IMR-90 (cell line): ENCODE data around the gene KLK12. TPM values are rescaled to one million over a fixed set of nuclear protein-coding genes. Genes with fewer than 3 reads are reported as not detected.
A peak's percentile ranks its signal among the peaks of the same experiment; 100 is the strongest.

ENCODE experiments used
- ATAC-seq: fragments of 200-7000 bp; cut with Tn5 transposase; 2 replicates; pipeline ENCODE4 v1.9.1; 2020; ENCODE audit warnings: low read depth, mild to moderate bottlenecking, moderate library complexity
- BruUV-seq: library from RNA; stranded (reverse); fragments of 400-500 nt; replicated peaks from 2 replicates; lab custom pipeline; 2021; lab: Mats Ljungman, UMichigan
- CTCF ChIA-PET: fragments of 300-600 bp; formaldehyde crosslinking; extraction: SDS; loops from one replicate; lab custom pipeline; 2021; ENCODE audit warnings: antibody characterized with exemption; lab: Yijun Ruan, JAX
- POLR2A ChIA-PET: fragments of 300-600 bp; sonication (Branson Sonifier 250); formaldehyde crosslinking; loops from one replicate; lab custom pipeline; 2022; ENCODE audit warnings: antibody characterized with exemption; ENCODE audit not compliant: unreplicated experiment; lab: Charles Lee
- DNase-seq: peaks from one replicate; pipeline ENCODE4 v3.0.0; 2013
- H2AFZ ChIP-seq: replicated peaks from 2 replicates; pipeline ENCODE3; 2013; ENCODE audit warnings: low read length, mild to moderate bottlenecking; ENCODE audit not compliant: poor library complexity
- H2AK5ac ChIP-seq: 2 replicates; pipeline ENCODE4 v1.6.1; 2013; ENCODE audit warnings: low read depth, low read length, inconsistent platforms
- H2AK9ac ChIP-seq: replicated peaks from 2 replicates; pipeline ENCODE3; 2013; ENCODE audit warnings: mild to moderate bottlenecking, low read depth, low read length, moderate library complexity; ENCODE audit not compliant: poor library complexity
- H2BK120ac ChIP-seq: 2 replicates; pipeline ENCODE4 v1.6.1; 2013; ENCODE audit warnings: low read depth, low read length, inconsistent platforms
- H2BK15ac ChIP-seq: 3 replicates; pipeline ENCODE4 v1.6.1; 2013; ENCODE audit warnings: low read depth, low read length, inconsistent platforms
- H2BK20ac ChIP-seq: 2 replicates; pipeline ENCODE4 v1.6.1; 2013; ENCODE audit warnings: low read depth, mild to moderate bottlenecking, inconsistent platforms, low read length, moderate library complexity
- H2BK5ac ChIP-seq: 2 replicates; pipeline ENCODE4 v1.6.1; 2013; ENCODE audit warnings: mild to moderate bottlenecking, low read depth, low read length, inconsistent platforms; ENCODE audit not compliant: poor library complexity, severe bottlenecking
- H3K14ac ChIP-seq: replicated peaks from 2 replicates; pipeline ENCODE4 v1.6.1; 2013; ENCODE audit warnings: low read depth, low read length, inconsistent platforms
- H3K18ac ChIP-seq: 2 replicates; pipeline ENCODE4 v1.6.1; 2013; ENCODE audit warnings: low read depth, low read length, control low read depth
- H3K23ac ChIP-seq: 2 replicates; pipeline ENCODE4 v1.6.1; 2013; ENCODE audit warnings: low read depth, low read length, inconsistent platforms
- H3K27ac ChIP-seq: 2 replicates; pipeline ENCODE4 v1.5.1; 2013; ENCODE audit warnings: mild to moderate bottlenecking, control low read depth, low read length; ENCODE audit not compliant: insufficient read depth
- H3K27me3 ChIP-seq: 2 replicates; pipeline ENCODE4 v1.6.1; 2013; ENCODE audit warnings: low read length; ENCODE audit not compliant: control insufficient read depth, insufficient read depth
- H3K36me3 ChIP-seq: 2 replicates; pipeline ENCODE4 v1.6.1; 2013; ENCODE audit warnings: low read length, mixed read lengths; ENCODE audit not compliant: control insufficient read depth, insufficient read depth
- H3K4ac ChIP-seq: 2 replicates; pipeline ENCODE4 v1.6.1; 2013; ENCODE audit warnings: low read depth, low read length, inconsistent platforms
- H3K4me1 ChIP-seq: 2 replicates; pipeline ENCODE4 v1.6.1; 2013; ENCODE audit warnings: low read length, mixed read lengths; ENCODE audit not compliant: control insufficient read depth, insufficient read depth
- H3K4me2 ChIP-seq: 2 replicates; pipeline ENCODE4 v1.6.1; 2013; ENCODE audit warnings: low read depth, mild to moderate bottlenecking, control low read depth, low read length, moderate library complexity
- H3K4me3 ChIP-seq: 2 replicates; pipeline ENCODE4 v1.5.1; 2013; ENCODE audit warnings: low read depth, mild to moderate bottlenecking, control low read depth, low read length, moderate library complexity; ENCODE audit not compliant: insufficient read depth
- H3K56ac ChIP-seq: 2 replicates; pipeline ENCODE4 v1.6.1; 2013; ENCODE audit warnings: low read length, inconsistent platforms; ENCODE audit not compliant: insufficient read depth; ENCODE audit errors: extremely low read depth
- H3K79me1 ChIP-seq, 2 experiments: 2 replicates each; pipeline ENCODE4 v1.6.1; 2013; ENCODE audit warnings: low read length in 2 of 2, inconsistent platforms in 1 of 2, low read depth in 1 of 2
- H3K9ac ChIP-seq: 2 replicates; pipeline ENCODE4 v1.6.1; 2013; ENCODE audit warnings: low read depth, low read length, control low read depth
- H3K9me1 ChIP-seq: 2 replicates; pipeline ENCODE4 v1.6.1; 2013; ENCODE audit warnings: low read length, inconsistent platforms; ENCODE audit not compliant: insufficient read depth
- H3K9me3 ChIP-seq: 2 replicates; pipeline ENCODE4 v1.6.1; 2013; ENCODE audit warnings: low read length; ENCODE audit not compliant: control insufficient read depth, insufficient read depth
- H4K20me1 ChIP-seq: 2 replicates; pipeline ENCODE4 v1.6.1; 2013; ENCODE audit warnings: low read length, inconsistent platforms; ENCODE audit not compliant: insufficient read depth
- H4K5ac ChIP-seq: 2 replicates; pipeline ENCODE4 v1.6.1; 2013; ENCODE audit warnings: mild to moderate bottlenecking, low read depth, low read length, control low read depth
- H4K8ac ChIP-seq, 2 experiments: 2 replicates each; pipeline ENCODE4 v1.6.1; 2013; ENCODE audit warnings: low read depth in 2 of 2, low read length in 2 of 2, control low read depth in 1 of 2, inconsistent platforms in 1 of 2
- H4K91ac ChIP-seq: 2 replicates; pipeline ENCODE4 v1.6.1; 2013; ENCODE audit warnings: low read depth, low read length, inconsistent platforms; ENCODE audit not compliant: insufficient read depth
- BHLHE40 ChIP-seq: fragments of 150-350 bp; IDR thresholded peaks from 2 replicates; pipeline ENCODE4 v1.6.1; 2016; ENCODE audit warnings: mild to moderate bottlenecking, low read depth, low read length
- CEBPB ChIP-seq: IDR thresholded peaks from 2 replicates; pipeline ENCODE4 v1.6.1; 2012; ENCODE audit warnings: low read depth, low read length, improper control_type of control experiment
- MAFK ChIP-seq: IDR thresholded peaks from 2 replicates; pipeline ENCODE4 v1.6.1; 2012; ENCODE audit warnings: low read depth, low read length, improper control_type of control experiment
- MAZ ChIP-seq: IDR thresholded peaks from 2 replicates; pipeline ENCODE4 v1.6.1; 2012; ENCODE audit warnings: low read depth, mild to moderate bottlenecking, low read length, improper control_type of control experiment, moderate library complexity, borderline replicate concordance
- NFE2L2 ChIP-seq: fragments of 150-350 bp; IDR thresholded peaks from 2 replicates; pipeline ENCODE4 v1.6.1; 2016; ENCODE audit warnings: low read depth, mild to moderate bottlenecking, low read length
- SMC3 ChIP-seq: fragments of 150-350 bp; IDR thresholded peaks from 2 replicates; pipeline ENCODE4 v1.6.1; 2016; ENCODE audit warnings: low read depth, mild to moderate bottlenecking, antibody characterized with exemption, low read length, moderate library complexity
- WGBS, 2 experiments: methylation state at CpG; one replicate each; pipeline versions ENCODE4 v1.1.5 to v1.1.7; 2013; ENCODE audit warnings: missing lambda C conversion rate in 2 of 2; ENCODE audit not compliant: insufficient read length in 1 of 2; ENCODE audit errors: extremely low coverage in 2 of 2; 5-methylcytosine and 5-hydroxymethylcytosine counted together
- dilution Hi-C: fragments of 300-500 bp; cut with HindIII; formaldehyde crosslinking; loops from one replicate; pipeline ENCODE4 v1.14.3; 2018; ENCODE audit warnings: low sequenced_read_pairs; ENCODE audit not compliant: unreplicated experiment
- in situ Hi-C: fragments of 300-500 bp; cut with MboI; formaldehyde crosslinking; loops from 3 replicates; pipeline ENCODE4 v1.14.3; 2019; ENCODE audit warnings: low sequenced_read_pairs, inconsistent platforms, mixed read lengths
- intact Hi-C: fragments of 100-400 bp; cut with micrococcal nuclease; formaldehyde crosslinking; loops from 2 replicates; pipeline ENCODE4 v1.10.0; 2022
- polyA plus RNA-seq, 3 experiments: library from polyadenylated mRNA; depleted of rRNA; stranded (reverse); fragments of >200 nt; gene quantifications; 2 replicates each; pipeline ENCODE4 v1.2.3, GENCODE V29; 2012; ENCODE audit warnings: low replicate concordance in 1 of 3
- total RNA-seq: library from RNA; depleted of rRNA; stranded (reverse); fragments of >200 nt; gene quantifications from 2 replicates; pipeline ENCODE4 v1.2.3, GENCODE V29; 2012
- TF ChIP-seq, protein P1 (sequence below): conservative IDR thresholded peaks from 2 replicates; pipeline ENCODE4 v1.5.1; 2012; ENCODE audit warnings: mild to moderate bottlenecking, low read depth, low read length, improper control_type of control experiment
- TF ChIP-seq, protein P2 (sequence below): fragments of 150-350 bp; IDR thresholded peaks from 2 replicates; pipeline ENCODE4 v1.6.1; 2017; ENCODE audit warnings: mild to moderate bottlenecking, antibody characterized with exemption, low read length, low read depth

The KLK12 gene
- total and polyA plus RNA-seq, 2 of the 4 experiments (the other 2 are of a cell fraction) = not detected

DNA sequence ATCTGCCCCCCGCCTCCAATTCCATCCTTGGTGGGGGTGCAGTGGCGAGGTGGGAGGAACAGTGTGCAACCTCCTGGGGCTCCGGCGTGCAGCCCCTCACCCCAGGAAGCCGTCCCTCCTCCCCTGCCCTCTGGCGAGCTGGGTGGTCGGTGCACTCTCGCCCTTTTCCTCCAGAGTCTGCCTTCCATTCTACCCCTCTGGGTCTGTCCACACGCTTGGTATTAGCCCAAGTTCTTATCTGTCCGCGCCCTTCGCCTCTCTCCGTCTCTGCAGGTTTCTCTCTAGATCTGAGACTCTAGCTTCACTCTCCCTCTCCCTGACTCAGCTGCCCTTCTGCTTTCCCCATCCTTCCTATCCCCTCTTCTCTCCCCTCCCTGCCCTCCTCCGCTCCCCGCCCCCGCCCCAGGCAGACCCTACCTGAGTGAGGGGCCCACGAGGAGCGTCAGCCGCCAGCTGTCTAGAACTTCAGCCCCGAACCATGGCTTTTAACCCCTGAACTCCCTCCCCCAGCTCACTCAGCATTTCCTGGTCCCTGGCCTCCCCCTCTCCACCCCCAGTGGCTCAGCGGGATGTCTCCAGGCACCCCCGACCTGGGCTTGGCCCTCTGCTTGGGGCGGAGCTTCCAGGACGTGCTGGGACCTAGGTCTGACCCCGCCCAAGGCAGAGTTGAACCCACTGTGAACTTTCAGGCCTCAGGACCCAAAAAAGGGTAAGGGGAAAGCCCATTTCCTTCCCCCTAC lies 30.6 kb upstream of the KLK12 start:
- Histone ChIP-seq H4K91ac (no peak overlapping the region), H3K18ac (no peak overlapping the region), H2AFZ (peak overlapping the region; percentile 43), H3K4me1 (no peaks in the 10 kb centered on the region), H4K8ac (no peak overlapping the region), H2AK9ac (no peak overlapping the region), H2BK120ac (no peak overlapping the region), H2BK20ac (no peak overlapping the region), H3K9me1 (no peaks in the 10 kb centered on the region), H2BK15ac (no peak overlapping the region), H3K23ac (no peak overlapping the region), H3K27me3 (no peaks in the 10 kb centered on the region), H4K5ac (no peak overlapping the region), H3K4ac (no peak overlapping the region), H3K9me3 (peaks cover 2% of the 10 kb centered on the region; the same call in 1 of the 2 replicates), H3K27ac (no peak overlapping the region), H3K56ac (no peak overlapping the region), H2BK5ac (no peak overlapping the region), H3K4me3 (peak overlapping the region; percentile 14; the same call in 1 of the 2 replicates), H3K79me1 (no peaks in the 10 kb centered on the region), H3K14ac (no peak overlapping the region), H3K36me3 (no peaks in the 10 kb centered on the region), H3K4me2 (peak overlapping the region; percentile 21; the same call in 1 of the 2 replicates), H2AK5ac (no peak overlapping the region), H4K20me1 (no peaks in the 10 kb centered on the region), H3K9ac (no peak overlapping the region)
- WGBS, 2 experiments = 0% methylated on average over 2 of the region's 25 CpGs; no CpG with 5 or more reads in 1 of the 2 experiments
- ChIA-PET POLR2A (no interaction called here), CTCF (no interaction called here)
- BruUV-seq = no TSS peak
- in situ Hi-C loops (no loop called here), intact Hi-C loops (no loop called here), dilution Hi-C loops (no loop called here)
- TF ChIP-seq MAFK (no peak), BHLHE40 (no peak), MAZ (no peak), SMC3 (no peak), NFE2L2 (no peak), CEBPB (no peak)
- TF ChIP-seq, protein P1, sequence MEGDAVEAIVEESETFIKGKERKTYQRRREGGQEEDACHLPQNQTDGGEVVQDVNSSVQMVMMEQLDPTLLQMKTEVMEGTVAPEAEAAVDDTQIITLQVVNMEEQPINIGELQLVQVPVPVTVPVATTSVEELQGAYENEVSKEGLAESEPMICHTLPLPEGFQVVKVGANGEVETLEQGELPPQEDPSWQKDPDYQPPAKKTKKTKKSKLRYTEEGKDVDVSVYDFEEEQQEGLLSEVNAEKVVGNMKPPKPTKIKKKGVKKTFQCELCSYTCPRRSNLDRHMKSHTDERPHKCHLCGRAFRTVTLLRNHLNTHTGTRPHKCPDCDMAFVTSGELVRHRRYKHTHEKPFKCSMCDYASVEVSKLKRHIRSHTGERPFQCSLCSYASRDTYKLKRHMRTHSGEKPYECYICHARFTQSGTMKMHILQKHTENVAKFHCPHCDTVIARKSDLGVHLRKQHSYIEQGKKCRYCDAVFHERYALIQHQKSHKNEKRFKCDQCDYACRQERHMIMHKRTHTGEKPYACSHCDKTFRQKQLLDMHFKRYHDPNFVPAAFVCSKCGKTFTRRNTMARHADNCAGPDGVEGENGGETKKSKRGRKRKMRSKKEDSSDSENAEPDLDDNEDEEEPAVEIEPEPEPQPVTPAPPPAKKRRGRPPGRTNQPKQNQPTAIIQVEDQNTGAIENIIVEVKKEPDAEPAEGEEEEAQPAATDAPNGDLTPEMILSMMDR = no peak
- TF ChIP-seq, protein P2, sequence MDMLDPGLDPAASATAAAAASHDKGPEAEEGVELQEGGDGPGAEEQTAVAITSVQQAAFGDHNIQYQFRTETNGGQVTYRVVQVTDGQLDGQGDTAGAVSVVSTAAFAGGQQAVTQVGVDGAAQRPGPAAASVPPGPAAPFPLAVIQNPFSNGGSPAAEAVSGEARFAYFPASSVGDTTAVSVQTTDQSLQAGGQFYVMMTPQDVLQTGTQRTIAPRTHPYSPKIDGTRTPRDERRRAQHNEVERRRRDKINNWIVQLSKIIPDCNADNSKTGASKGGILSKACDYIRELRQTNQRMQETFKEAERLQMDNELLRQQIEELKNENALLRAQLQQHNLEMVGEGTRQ = no peak
- ATAC-seq (no peak; the same call in 1 of the 2 replicates), DNase-seq (no peak)
